HepG2 (cell line): ENCODE results near the gene TMEM229B. TPM values are rescaled to one million over a fixed set of nuclear protein-coding genes. Genes with fewer than 3 reads are reported as not detected.

Experiments
- ATF1 ChIP-seq: IDR thresholded peaks from 2 replicates; pipeline ENCODE4 v1.6.1; 2016; ENCODE audit warnings: mild to moderate bottlenecking, control low read depth
- ATF3 ChIP-seq: sonication (generic); formaldehyde crosslinking; IDR thresholded peaks from 2 replicates; pipeline ENCODE4 v1.4.0; 2020; ENCODE audit warnings: missing genetic modification reagents
- DMAP1 ChIP-seq: IDR thresholded peaks from 2 replicates; pipeline ENCODE4 v1.6.1; 2016
- FOXK2 ChIP-seq: fragments of 450-650 bp; IDR thresholded peaks from 2 replicates; pipeline ENCODE4 v1.6.1; 2016
- HBP1 ChIP-seq: IDR thresholded peaks from 2 replicates; pipeline ENCODE4 v1.6.1; 2016; ENCODE audit warnings: low read depth, control low read depth
- HMG20B ChIP-seq: conservative IDR thresholded peaks from 2 replicates; pipeline ENCODE4 v1.6.1; 2016; ENCODE audit warnings: missing genetic modification reagents, missing compliant biosample characterization
- KAT8 ChIP-seq: IDR thresholded peaks from 2 replicates; pipeline ENCODE4 v1.6.1; 2016; ENCODE audit warnings: missing genetic modification reagents, missing compliant biosample characterization
- MLX ChIP-seq: IDR thresholded peaks from 2 replicates; pipeline ENCODE4 v1.6.1; 2016
- NFE2L1 ChIP-seq: sonication (generic); formaldehyde crosslinking; IDR thresholded peaks from 2 replicates; pipeline ENCODE4 v1.4.0; 2020; ENCODE audit warnings: missing genetic modification reagents, mild to moderate bottlenecking, borderline replicate concordance
- NFKBIZ ChIP-seq: IDR thresholded peaks from 2 replicates; pipeline ENCODE4 v1.6.1; 2018; ENCODE audit warnings: missing genetic modification reagents, missing compliant biosample characterization
- PPARG ChIP-seq: conservative IDR thresholded peaks from 2 replicates; pipeline ENCODE4 v1.6.1; 2016; ENCODE audit warnings: missing biosample characterization, missing genetic modification reagents
- RBFOX2 ChIP-seq: fragments of 200-400 bp; formaldehyde crosslinking; IDR thresholded peaks from 2 replicates; pipeline ENCODE4 v1.6.1; 2017; ENCODE audit warnings: low read depth, mild to moderate bottlenecking, low read length
- RFX5 ChIP-seq: IDR thresholded peaks from 2 replicates; pipeline ENCODE4 v1.6.1; 2011; ENCODE audit warnings: low read depth, low read length, improper control_type of control experiment
- SOX6 ChIP-seq, 2 experiments: fragments of 450-650 bp in 1 of 2; sonication (generic) in 1 of 2; formaldehyde crosslinking in 1 of 2; IDR thresholded peaks; 2 replicates each; pipeline versions ENCODE4 v1.4.0 to v1.6.1; 2017 to 2020; ENCODE audit warnings: antibody characterized with exemption in 1 of 2, mild to moderate bottlenecking in 1 of 2, missing genetic modification reagents in 1 of 2
- TAF15 ChIP-seq: fragments of 200-400 bp; formaldehyde crosslinking; IDR thresholded peaks from one replicate; pipeline ENCODE4 v1.6.1; 2018; ENCODE audit warnings: mild to moderate bottlenecking, low read depth, low read length; ENCODE audit not compliant: poor library complexity, severe bottlenecking
- TOPORS ChIP-seq: sonication (generic); formaldehyde crosslinking; IDR thresholded peaks from 2 replicates; pipeline ENCODE4 v1.8.0; 2023; ENCODE audit warnings: mild to moderate bottlenecking, missing genetic modification reagents
- USF2 ChIP-seq, 2 experiments: sonication (generic) in 1 of 2; formaldehyde crosslinking in 1 of 2; IDR thresholded peaks; 2 replicates each; pipeline versions ENCODE4 v1.5.1 to v1.6.1; 2011 to 2020; ENCODE audit warnings: borderline replicate concordance in 1 of 2, low read depth in 1 of 2, low read length in 1 of 2, mild to moderate bottlenecking in 1 of 2, missing genetic modification reagents in 1 of 2, moderate library complexity in 1 of 2
- ZBTB2 ChIP-seq: sonication (generic); formaldehyde crosslinking; IDR thresholded peaks from 2 replicates; pipeline ENCODE4 v1.8.0; 2022; ENCODE audit warnings: low read depth, missing genetic modification reagents
- ZBTB20 ChIP-seq: sonication (generic); formaldehyde crosslinking; IDR thresholded peaks from 2 replicates; pipeline ENCODE4 v1.8.1; 2023; ENCODE audit warnings: missing genetic modification reagents, low read depth, mild to moderate bottlenecking, borderline replicate concordance
- ZBTB7B ChIP-seq: sonication (generic); formaldehyde crosslinking; IDR thresholded peaks from 2 replicates; pipeline ENCODE4 v1.4.0; 2020; ENCODE audit warnings: missing genetic modification reagents
- ZIK1 ChIP-seq: sonication (generic); formaldehyde crosslinking; IDR thresholded peaks from 2 replicates; pipeline ENCODE4 v1.5.0; 2020; ENCODE audit warnings: mild to moderate bottlenecking, low read depth, missing genetic modification reagents, borderline replicate concordance
- ZSCAN29 ChIP-seq: sonication (generic); formaldehyde crosslinking; conservative IDR thresholded peaks from 2 replicates; pipeline ENCODE4 v1.4.0; 2020; ENCODE audit warnings: mild to moderate bottlenecking, missing genetic modification reagents
- polyA plus RNA-seq, 8 experiments: library from polyadenylated mRNA; depleted of rRNA in 3 of 8; stranded (reverse) in 7 of 8; unstranded in 1 of 8; fragments of >200 nt; fragmentation: Illumina TruSeq in 4 of 8; extraction: Trizol in 4 of 8; gene quantifications; 2 replicates each; pipeline versions ENCODE4 v1.2.1 to v1.2.3, GENCODE V29; 2011 to 2016; ENCODE audit warnings: low read depth in 4 of 8, missing spikeins in 1 of 8, mixed read lengths in 1 of 8; ENCODE audit not compliant: insufficient read depth in 1 of 8
- total RNA-seq, 5 experiments: library from RNA; depleted of rRNA; stranded (reverse); fragments of >200 nt; fragmentation: Illumina TruSeq; extraction: Trizol; gene quantifications; 2 replicates each; pipeline ENCODE4 v1.2.3, GENCODE V29; 2016; ENCODE audit warnings: low read depth in 1 of 5
- TF ChIP-seq, protein P1 (sequence below): sonication (generic); formaldehyde crosslinking; IDR thresholded peaks from 2 replicates; pipeline ENCODE4 v1.4.0; 2020; ENCODE audit warnings: missing genetic modification reagents

TMEM229B gene
- total and polyA plus RNA-seq, 2 of the 13 experiments (the other 11 are each of a cell fraction or from before 2014, with no cell fraction given), result 0.69 to 1.1 TPM

DNA sequence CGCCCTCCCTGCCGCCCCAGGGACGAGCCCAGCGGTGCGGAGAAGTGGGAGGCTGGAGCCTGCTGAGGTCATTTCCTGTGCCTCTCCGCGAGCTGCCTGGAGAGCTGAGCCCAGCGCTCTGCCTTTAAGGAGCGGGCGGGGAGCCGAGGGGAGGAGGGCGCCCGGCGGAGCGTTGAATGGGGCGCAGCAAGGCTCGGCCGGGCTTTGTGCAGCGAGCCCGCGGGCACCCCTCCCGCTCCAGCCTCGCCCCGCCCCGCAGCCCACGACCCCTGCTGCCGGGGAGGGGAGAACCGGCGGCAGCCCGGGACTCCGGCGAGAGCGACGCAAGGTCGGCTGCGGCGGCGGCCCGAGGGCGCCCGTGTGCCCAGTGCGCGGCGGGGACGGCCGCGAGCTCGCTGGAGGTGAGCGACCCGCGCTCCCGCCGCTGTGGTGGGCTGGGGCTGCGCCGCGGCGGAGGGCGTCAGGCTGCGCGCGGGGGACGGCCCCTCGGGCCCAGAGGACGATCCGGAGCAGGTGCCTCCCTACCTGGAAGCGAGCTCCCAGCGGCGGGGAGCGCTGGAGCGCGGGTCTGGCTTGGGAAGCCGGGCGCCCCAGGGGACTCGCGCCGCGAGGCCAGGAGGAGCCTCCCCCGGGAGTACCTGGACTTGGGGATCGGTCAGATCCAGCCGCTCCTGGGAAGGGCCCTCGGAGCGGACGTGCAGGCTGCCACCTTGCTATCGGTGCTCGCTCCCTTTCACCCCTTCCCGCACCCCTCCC, 44.7 kb upstream of the TMEM229B start, which contains the start of gene PLEKHH1 (continued):
- TF ChIP-seq DMAP1 (CRISPR knock-in tag), result peak; percentile 26; the same call in 1 of the 2 replicates
- no peak for TF ChIP-seq ZBTB7B (CRISPR knock-in tag)
- no peak for TF ChIP-seq FOXK2
- TF ChIP-seq ATF3 (CRISPR knock-in tag), result no peak; the same call in 1 of the 2 replicates
- TF ChIP-seq ZIK1 (CRISPR knock-in tag), result peak; percentile 70; the same call in 1 of the 2 replicates
- TF ChIP-seq KAT8, result peak; percentile 35; the same call in 1 of the 2 replicates
- TF ChIP-seq HMG20B (CRISPR knock-in tag), result no peak
- peak; percentile 81 for TF ChIP-seq RBFOX2
- TF ChIP-seq SOX6 (IDR thresholded peaks at IDR 0.05), result no peak
- TF ChIP-seq SOX6 (CRISPR knock-in tag; IDR thresholded peaks at IDR 0.05), result 0 out of 2 replicates have a peak, but pooled peaks have one; percentile 10
- TF ChIP-seq NFKBIZ, result no peak
- no peak for TF ChIP-seq TOPORS (CRISPR knock-in tag)
- no peak for TF ChIP-seq USF2 (IDR thresholded peaks at IDR 0.05; ENCODE audit: low read depth, low read length)
- no peak for TF ChIP-seq USF2 (CRISPR knock-in tag; IDR thresholded peaks at IDR 0.05; ENCODE audit: borderline replicate concordance)
- no peak for TF ChIP-seq NFE2L1
- no peak for TF ChIP-seq PPARG (CRISPR knock-in tag)
- TF ChIP-seq ATF1, result no peak
- TF ChIP-seq ZSCAN29 (CRISPR knock-in tag), result 0 out of 2 replicates have a peak, but pooled peaks have one; percentile 25
- peak; percentile 49; the same call in 1 of the 2 replicates for TF ChIP-seq HBP1 (CRISPR knock-in tag)
- TF ChIP-seq TAF15, result no peak
- no peak for TF ChIP-seq MLX (CRISPR knock-in tag)
- no peak for TF ChIP-seq ZBTB20 (CRISPR knock-in tag)
- peak; percentile 12; the same call in 1 of the 2 replicates for TF ChIP-seq ZBTB2 (CRISPR knock-in tag)
- TF ChIP-seq RFX5, result no peak
- TF ChIP-seq, protein P1, sequence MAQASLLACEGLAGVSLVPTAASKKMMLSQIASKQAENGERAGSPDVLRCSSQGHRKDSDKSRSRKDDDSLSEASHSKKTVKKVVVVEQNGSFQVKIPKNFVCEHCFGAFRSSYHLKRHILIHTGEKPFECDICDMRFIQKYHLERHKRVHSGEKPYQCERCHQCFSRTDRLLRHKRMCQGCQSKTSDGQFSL (CRISPR knock-in tag), result no peak
